Activated B cell treated with CpG ODN at 0.5 μM for 24 hours (primary cell): ENCODE measurements around the gene CCDC17. TPM values are rescaled to one million over a fixed set of nuclear protein-coding genes. Genes with fewer than 3 reads are reported as not detected.

ENCODE experiments used
- ATAC-seq: fragments of 200-7000 bp; cut with Tn5 transposase; one replicate; pipeline ENCODE4 v1.10.0; 2021; ENCODE audit warnings: low read depth, mild to moderate bottlenecking, moderate library complexity
- CTCF ChIA-PET: fragments of 350-600 bp; sonication (Branson Sonifier 250); formaldehyde crosslinking; loops from one replicate; lab custom pipeline; 2021; ENCODE audit warnings: antibody characterized with exemption; lab: Charles Lee
- POLR2A ChIA-PET: fragments of 350-600 bp; sonication (Branson Sonifier 250); formaldehyde crosslinking; loops from one replicate; lab custom pipeline; 2021; ENCODE audit warnings: antibody characterized with exemption; lab: Charles Lee
- DNase-seq: peaks from one replicate; pipeline ENCODE4 v3.0.0; 2022
- H3K27ac Mint-ChIP-seq: one replicate; pipeline ENCODE4 v1.8.0; 2020; ENCODE audit warnings: mixed read lengths
- H3K27me3 Mint-ChIP-seq: one replicate; pipeline ENCODE4 v1.8.0; 2021; ENCODE audit warnings: mixed read lengths
- H3K36me3 Mint-ChIP-seq: one replicate; pipeline ENCODE4 v1.8.0; 2021; ENCODE audit warnings: low read depth, mixed read lengths
- H3K4me1 Mint-ChIP-seq: one replicate; pipeline ENCODE4 v1.8.0; 2021; ENCODE audit warnings: mixed read lengths
- H3K4me3 Mint-ChIP-seq: one replicate; pipeline ENCODE4 v1.8.0; 2020; ENCODE audit warnings: mild to moderate bottlenecking, mixed read lengths
- H3K9me3 Mint-ChIP-seq: one replicate; pipeline ENCODE4 v1.8.0; 2020; ENCODE audit warnings: mixed read lengths
- CTCF ChIP-seq: fragments of 200-600 bp; IDR thresholded peaks from one replicate; pipeline ENCODE4 v1.8.0; 2022; ENCODE audit warnings: antibody characterized with exemption, mild to moderate bottlenecking
- intact Hi-C: fragments of 100-400 bp; cut with micrococcal nuclease; formaldehyde crosslinking; loops from one replicate; pipeline ENCODE4 v1.15.1; 2024
- total RNA-seq: library from RNA; stranded (reverse); gene quantifications from 2 replicates; pipeline ENCODE4 v1.2.3, GENCODE V29; 2022

The CCDC17 gene
- total RNA-seq, 1 donor from 2014 or later: 6.3 TPM

- ChIA-PET POLR2A (no interaction called here), CTCF (no interaction called here)
- no peak for ATAC-seq
- DNase-seq: no peak
- intact Hi-C loops: no loop called here
- Mint-ChIP-seq H3K27me3 (no peaks in the 10 kb centered on the region), H3K4me1 (no peaks in the 10 kb centered on the region), H3K9me3 (no peaks in the 10 kb centered on the region), H3K27ac (no peak overlapping the region), H3K36me3 (peaks cover 61% of the 10 kb centered on the region), H3K4me3 (no peak overlapping the region)
- TF ChIP-seq CTCF: no peak
These were observed 1.8 kb downstream of the CCDC17 start for GRCh38 chr1:45621895-45622523.

- H3K27ac Mint-ChIP-seq: no peak overlapping the region
- no peaks in the 10 kb centered on the region for H3K9me3 Mint-ChIP-seq
- H3K36me3 Mint-ChIP-seq: peaks cover 62% of the 10 kb centered on the region
- no peak overlapping the region for H3K4me3 Mint-ChIP-seq
- no peak for TF ChIP-seq CTCF
- no peaks in the 10 kb centered on the region for H3K27me3 Mint-ChIP-seq
- no peak for DNase-seq
- intact Hi-C loops: no loop called here
- ChIA-PET CTCF (no interaction called here), POLR2A (no interaction called here)
- no peak for ATAC-seq
- H3K4me1 Mint-ChIP-seq: peaks cover 2% of the 10 kb centered on the region
These were observed 2.4 kb downstream of the CCDC17 start for GRCh38 chr1:45621501-45621836.

- ChIA-PET POLR2A (no interaction called here), CTCF (no interaction called here)
- TF ChIP-seq CTCF: no peak
- ATAC-seq (no peak), DNase-seq (no peak)
- intact Hi-C loops: no loop called here
- H3K27ac Mint-ChIP-seq: no peak overlapping the region
- peaks cover 8% of the 10 kb centered on the region for H3K4me1 Mint-ChIP-seq
- no peaks in the 10 kb centered on the region for H3K9me3 Mint-ChIP-seq
- peaks cover 66% of the 10 kb centered on the region for H3K36me3 Mint-ChIP-seq
- H3K4me3 Mint-ChIP-seq: no peak overlapping the region
- H3K27me3 Mint-ChIP-seq: no peaks in the 10 kb centered on the region
These were observed 3.0 kb downstream of the CCDC17 start for GRCh38 chr1:45620588-45621500.

- TF ChIP-seq CTCF: no peak
- no peak overlapping the region for H3K27ac Mint-ChIP-seq
- intact Hi-C loops: no loop called here
- H3K4me1 Mint-ChIP-seq: peaks cover 19% of the 10 kb centered on the region
- no peak overlapping the region for H3K4me3 Mint-ChIP-seq
- ChIA-PET CTCF (no interaction called here), POLR2A (no interaction called here)
- DNase-seq (no peak), ATAC-seq (no peak)
- no peaks in the 10 kb centered on the region for H3K27me3 Mint-ChIP-seq
- H3K9me3 Mint-ChIP-seq: no peaks in the 10 kb centered on the region
- peaks cover 72% of the 10 kb centered on the region for H3K36me3 Mint-ChIP-seq
These were observed 4.5 kb downstream of the CCDC17 start for GRCh38 chr1:45619149-45619921.

- H3K27ac Mint-ChIP-seq: no peak overlapping the region
- CTCF ChIA-PET: no interaction called here
- H3K4me1 Mint-ChIP-seq: peaks cover 19% of the 10 kb centered on the region
- no peaks in the 10 kb centered on the region for H3K27me3 Mint-ChIP-seq
- H3K4me3 Mint-ChIP-seq: no peak overlapping the region
- TF ChIP-seq CTCF: no peak
- POLR2A ChIA-PET: no interaction called here
- intact Hi-C loops: no loop called here
- peaks cover 76% of the 10 kb centered on the region for H3K36me3 Mint-ChIP-seq
- DNase-seq (no peak), ATAC-seq (no peak)
- H3K9me3 Mint-ChIP-seq: no peaks in the 10 kb centered on the region
These were observed 6.2 kb downstream of the CCDC17 start for GRCh38 chr1:45617618-45618017.
